GM12865 (cell line): ENCODE results near the gene CLCN7.
"Not testable (repeated sequence)": the region's sequence is repeated elsewhere in the genome, so short reads cannot be mapped to it uniquely, and the experiment has no call there.

Source experiments
- DNase-seq: peaks from one replicate; pipeline ENCODE4 v3.0.0; 2010; ENCODE audit warnings: low read depth
- H3K4me3 ChIP-seq: 2 replicates; pipeline ENCODE4 v1.5.1; 2011; ENCODE audit warnings: mild to moderate bottlenecking, low read depth, low read length, control low read depth
- TF ChIP-seq, protein P1 (sequence below): IDR thresholded peaks from 2 replicates; pipeline ENCODE4 v1.5.1; 2011; ENCODE audit warnings: low read length, control low read depth, low read depth, inconsistent platforms; ENCODE audit not compliant: insufficient read depth; ENCODE audit errors: missing control alignments

Gene CLCN7

DNA sequence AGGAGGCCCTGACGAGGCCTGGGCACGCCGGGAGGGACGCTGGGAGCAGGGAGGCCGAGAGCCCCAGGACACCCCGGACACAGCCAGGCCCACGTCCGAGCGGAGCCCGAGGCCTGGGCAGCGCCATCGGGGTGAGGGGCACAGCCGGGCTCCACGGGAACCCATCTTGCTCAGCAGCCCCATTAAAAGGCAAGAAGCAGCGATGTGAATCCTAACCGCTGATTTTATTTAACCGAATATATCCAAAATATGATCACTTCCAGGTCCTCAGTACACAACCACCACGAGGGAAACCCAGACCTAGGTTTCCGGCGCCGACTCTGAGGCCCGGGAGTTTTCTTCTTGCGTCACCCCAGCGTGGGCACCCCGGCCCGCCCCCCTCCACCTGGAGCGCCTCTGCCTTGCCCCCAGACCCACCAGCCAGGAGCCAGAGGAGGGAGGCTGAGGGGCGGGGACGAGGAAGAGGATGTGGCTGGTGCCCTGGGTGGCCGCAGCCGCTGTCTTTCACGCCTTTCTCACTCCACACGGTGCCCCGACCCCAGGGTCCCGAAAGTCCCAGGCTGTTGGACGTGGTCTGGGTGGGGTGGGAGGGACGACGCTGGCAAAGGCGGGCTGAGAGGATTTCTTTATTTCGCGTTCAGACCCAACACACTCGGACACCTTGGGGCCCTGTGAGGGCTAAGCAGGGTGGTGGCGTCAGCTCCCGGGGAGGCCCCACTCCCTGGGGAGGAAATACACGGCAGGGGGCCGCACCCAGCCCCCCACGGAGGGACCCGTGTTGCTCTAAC lies 29.9 kb downstream of the CLCN7 start:
- no peak overlapping the region for H3K4me3 ChIP-seq
- DNase-seq = no peak
- TF ChIP-seq, protein P1, sequence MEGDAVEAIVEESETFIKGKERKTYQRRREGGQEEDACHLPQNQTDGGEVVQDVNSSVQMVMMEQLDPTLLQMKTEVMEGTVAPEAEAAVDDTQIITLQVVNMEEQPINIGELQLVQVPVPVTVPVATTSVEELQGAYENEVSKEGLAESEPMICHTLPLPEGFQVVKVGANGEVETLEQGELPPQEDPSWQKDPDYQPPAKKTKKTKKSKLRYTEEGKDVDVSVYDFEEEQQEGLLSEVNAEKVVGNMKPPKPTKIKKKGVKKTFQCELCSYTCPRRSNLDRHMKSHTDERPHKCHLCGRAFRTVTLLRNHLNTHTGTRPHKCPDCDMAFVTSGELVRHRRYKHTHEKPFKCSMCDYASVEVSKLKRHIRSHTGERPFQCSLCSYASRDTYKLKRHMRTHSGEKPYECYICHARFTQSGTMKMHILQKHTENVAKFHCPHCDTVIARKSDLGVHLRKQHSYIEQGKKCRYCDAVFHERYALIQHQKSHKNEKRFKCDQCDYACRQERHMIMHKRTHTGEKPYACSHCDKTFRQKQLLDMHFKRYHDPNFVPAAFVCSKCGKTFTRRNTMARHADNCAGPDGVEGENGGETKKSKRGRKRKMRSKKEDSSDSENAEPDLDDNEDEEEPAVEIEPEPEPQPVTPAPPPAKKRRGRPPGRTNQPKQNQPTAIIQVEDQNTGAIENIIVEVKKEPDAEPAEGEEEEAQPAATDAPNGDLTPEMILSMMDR = no peak

DNA sequence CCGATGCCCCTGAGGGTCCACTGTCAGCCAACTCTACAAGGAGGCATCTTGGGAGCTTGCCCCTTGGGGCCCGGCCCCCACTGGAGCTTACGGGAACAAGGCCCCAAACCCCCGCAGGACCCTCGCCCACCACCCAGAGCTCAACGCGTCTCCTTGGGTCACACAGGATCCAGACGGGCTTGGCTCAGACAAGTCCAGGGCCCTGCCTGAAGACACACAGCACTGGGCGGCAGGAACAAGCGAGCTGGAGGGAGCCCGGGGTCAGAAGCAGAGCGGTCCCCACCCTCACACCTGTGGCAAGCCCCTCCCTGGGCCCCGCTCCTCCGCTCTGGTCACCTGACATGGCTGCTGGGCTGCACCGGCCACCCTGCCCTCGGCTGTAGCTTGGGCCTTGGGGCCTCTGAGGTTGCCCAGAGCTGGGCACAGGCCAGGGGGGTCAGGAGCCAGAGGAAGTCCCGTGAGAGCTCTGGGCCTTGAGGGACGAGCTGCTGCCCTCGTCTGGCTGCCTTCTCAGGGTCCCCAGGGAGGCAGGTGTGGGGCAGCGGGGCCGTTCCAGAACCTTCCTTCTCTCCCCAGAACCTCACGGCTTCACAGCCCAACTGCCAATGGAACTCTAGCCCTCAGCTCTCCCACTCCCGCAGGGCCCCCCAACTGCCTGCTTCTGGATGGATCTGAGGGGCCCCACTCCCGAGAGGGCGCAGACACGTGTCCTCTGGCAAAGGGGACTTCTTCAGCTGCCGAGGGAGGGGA lies 30.7 kb downstream of the CLCN7 start, which contains the start of gene CCDC154:
CCDC154 (minus strand) TSS at position 577 of the 750 bp plus-strand sequence; CDS start at position 343, 234 bp downstream.
- TF ChIP-seq, protein P1 = no peak
- H3K4me3 ChIP-seq = no peak within 1 kb of the TSS
- no peak for DNase-seq

GRCh38 chr16:1443403-1443973 lies 31.3 kb downstream of the CLCN7 start:
- DNase-seq = no peak
- TF ChIP-seq, protein P1 = no peak
- H3K4me3 ChIP-seq = no peak overlapping the region

- DNase-seq = no peak
- no peak overlapping the region for H3K4me3 ChIP-seq
- TF ChIP-seq, protein P1 = no peak
Observed at GRCh38 chr16:1442697-1443096, 32.1 kb downstream of the CLCN7 start.

- H3K4me3 ChIP-seq = no peak overlapping the region
- TF ChIP-seq, protein P1 = no peak
- no peak for DNase-seq
Observed at GRCh38 chr16:1441391-1441829, 33.4 kb downstream of the CLCN7 start.

DNA sequence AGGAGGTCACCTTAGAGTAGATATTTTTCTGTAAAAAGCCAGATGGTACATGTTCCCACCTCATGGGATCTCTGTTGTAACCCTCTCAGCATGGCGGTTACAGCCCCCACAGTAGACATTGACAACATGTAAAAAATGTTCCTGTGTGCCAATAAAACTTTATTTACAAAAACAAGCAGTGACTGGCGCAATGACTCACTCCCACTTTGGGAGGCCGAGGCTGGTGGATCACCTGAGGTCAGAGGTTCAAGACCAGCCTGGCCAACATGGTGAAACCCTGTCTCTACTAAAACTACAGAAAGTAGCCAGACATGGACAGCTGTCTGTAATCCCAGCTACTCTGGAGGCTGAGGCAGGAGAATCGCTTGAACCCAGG lies 35.1 kb downstream of the CLCN7 start:
- not testable (repeated sequence) for DNase-seq, H3K4me3 ChIP-seq

DNA sequence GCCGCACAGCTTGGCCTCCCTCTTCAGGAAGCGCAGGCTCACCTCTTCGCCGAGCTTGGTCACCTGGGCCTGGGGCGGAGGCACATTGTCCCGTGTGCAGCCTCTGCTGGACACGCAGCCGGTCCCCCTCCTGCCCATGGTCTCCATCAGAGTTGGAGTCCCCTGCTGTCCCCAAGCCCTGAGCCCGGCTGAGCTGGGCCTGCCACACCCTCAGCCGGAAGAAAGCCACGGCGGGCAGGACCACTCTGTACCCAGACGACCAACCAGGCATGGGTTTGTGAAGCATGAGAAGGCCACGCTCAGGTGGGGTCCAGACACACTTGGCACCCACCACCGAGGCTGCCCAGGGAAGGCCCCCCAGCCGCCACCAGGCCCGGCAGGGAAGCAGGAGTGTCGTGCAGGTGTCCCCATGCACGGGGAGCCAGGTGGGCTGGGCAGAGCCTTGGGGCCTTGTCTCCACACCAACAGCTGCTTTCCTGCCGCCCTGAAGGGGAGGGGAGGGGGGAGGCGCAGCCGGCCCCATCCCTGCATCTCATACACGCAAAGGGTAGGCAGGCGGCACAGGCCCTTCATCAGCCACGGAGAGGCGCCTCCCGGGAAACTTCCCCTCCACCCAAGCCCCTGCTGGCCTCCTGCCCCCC lies 35.6 kb downstream of the CLCN7 start:
- no peak overlapping the region for H3K4me3 ChIP-seq
- TF ChIP-seq, protein P1 = no peak
- no peak for DNase-seq
